Fibroblast of skin of left quadriceps (primary cell): ENCODE results near the gene ZNF471.

Source experiments
- DNase-seq, 2 experiments: peaks; one replicate each; pipeline ENCODE4 v3.0.0-alpha.2; 2013; ENCODE audit warnings: low read depth in 2 of 2

ZNF471 gene

DNA sequence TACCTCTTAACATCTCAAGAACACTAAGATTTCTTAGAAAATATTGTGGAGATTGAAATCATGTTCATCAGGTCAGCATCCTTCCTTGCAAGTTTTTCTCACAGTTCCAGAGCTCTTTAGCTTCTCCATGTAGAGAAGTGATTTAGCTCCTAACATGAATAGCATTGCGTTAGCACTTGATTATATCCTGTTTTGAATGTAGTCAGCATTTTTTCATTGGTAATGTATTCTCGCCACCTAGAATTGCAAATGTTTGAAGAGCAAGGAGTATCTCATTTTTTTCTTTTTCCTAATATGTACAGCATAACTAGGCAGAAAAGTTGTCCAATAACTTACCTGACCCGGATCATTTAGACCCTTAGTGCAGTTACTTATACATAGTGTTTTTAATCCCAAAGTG is 66.3 kb downstream of the ZNF471 start:
- no peak for DNase-seq

GRCh38 chr19:56577719-56578602 is 70.3 kb downstream of the ZNF471 start:
- DNase-seq = no peak
